IPS DF 4.7 (cell line): ENCODE results near the gene FEM1B.
A peak's percentile ranks its signal among the peaks of the same experiment; 100 is the strongest.
"Not testable (repeated sequence)": the region's sequence is repeated elsewhere in the genome, so short reads cannot be mapped to it uniquely, and the experiment has no call there.

ENCODE experiments used
- DNase-seq: peaks from one replicate; pipeline ENCODE4 v3.0.0-alpha.2; 2013; ENCODE audit warnings: low spot score; ENCODE audit errors: extremely low read depth

FEM1B gene

DNA sequence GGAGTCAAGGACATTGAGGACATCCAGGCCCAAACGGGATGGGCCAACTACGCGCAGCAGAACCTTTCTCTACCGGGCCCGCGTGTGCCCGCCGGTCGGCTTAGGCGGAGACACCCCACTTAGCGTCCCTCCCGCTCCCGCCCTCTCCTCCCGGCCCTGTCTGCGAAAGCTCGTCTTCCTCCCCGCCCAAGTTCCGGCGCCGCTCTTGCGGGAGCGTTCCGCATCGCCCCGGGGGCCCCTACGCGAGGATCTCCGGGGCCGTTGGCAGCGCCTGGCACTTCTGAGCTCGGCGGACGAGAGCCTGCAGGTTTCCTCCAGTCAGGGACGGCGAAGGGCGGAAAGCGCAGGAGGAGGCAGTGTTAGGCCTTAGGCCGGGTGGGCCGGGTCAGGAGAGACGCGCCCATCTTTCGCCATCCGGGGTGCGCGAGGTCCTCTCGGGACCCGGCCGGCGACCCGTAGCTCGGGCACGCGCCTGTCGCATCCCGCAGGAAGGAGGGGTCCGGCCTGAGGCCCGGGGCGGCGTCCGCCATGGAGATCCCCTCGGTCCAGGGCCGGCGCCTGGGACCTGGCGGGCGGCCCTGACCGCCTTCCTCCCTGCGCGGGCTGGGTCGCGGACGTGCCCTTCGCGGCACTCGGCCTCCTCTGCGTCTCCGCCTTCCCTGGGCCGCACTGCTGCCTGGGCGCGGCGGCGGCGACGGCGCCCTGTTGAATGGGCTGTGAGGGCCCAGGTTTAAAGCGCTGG lies at the start of gene FEM1B:
TSS of gene FEM1B (plus strand) at position 143 of the 742 bp plus-strand sequence. CDS start 673 bp downstream, outside the sequence.
- peak; percentile 41 for DNase-seq

- DNase-seq = no peak
These were observed 49.2 kb upstream of the FEM1B start for GRCh38 chr15:68228143-68228970.

- no peak for DNase-seq
These were observed 48.6 kb upstream of the FEM1B start for GRCh38 chr15:68228971-68229385.

DNA sequence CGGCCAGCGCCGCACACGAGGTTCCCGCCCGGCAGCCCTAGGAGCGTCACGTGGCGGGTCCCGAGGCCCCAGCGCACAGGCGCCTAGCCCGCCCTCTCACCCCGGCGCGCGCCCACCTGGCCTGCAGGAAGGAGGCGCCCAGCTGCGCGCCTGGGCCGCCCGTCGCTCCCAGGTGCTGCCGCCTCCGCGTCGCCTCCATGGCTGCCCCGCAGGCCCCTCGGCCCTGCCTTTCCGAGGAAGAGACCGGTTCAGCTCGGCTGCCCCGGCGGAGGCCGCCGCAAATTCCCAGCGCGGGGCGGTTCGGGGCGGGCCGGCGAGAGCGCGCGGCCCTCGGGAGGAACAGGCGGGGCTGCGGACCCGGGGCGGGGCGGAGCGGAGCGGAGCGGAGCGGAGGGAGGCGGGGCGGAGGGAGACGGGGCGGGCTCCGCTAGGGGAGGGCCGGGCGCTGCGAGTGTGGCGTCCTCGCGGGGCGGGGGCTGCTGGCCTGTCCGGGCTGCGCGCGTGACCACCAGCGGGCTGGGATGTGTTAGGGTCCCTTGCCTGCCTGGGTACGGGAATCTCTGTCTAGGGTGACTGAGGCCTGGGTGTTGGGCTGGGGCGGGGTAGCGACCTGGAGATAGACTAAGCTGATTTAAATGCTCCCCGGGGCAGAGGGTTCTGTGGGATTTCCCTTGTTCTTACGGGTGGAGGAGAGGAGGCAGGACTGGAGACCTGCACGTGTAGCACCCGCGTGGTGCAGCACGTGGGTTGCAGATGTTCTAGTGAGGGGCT lies 48.0 kb upstream of the FEM1B start, which contains the start of gene CLN6:
TSS of gene CLN6 (minus strand) at position 343 of the 771 bp plus-strand sequence. CDS start at position 199, 144 bp downstream.
- DNase-seq = no peak

- DNase-seq = no peak
These were observed 47.1 kb upstream of the FEM1B start for GRCh38 chr15:68230157-68231100.

DNA sequence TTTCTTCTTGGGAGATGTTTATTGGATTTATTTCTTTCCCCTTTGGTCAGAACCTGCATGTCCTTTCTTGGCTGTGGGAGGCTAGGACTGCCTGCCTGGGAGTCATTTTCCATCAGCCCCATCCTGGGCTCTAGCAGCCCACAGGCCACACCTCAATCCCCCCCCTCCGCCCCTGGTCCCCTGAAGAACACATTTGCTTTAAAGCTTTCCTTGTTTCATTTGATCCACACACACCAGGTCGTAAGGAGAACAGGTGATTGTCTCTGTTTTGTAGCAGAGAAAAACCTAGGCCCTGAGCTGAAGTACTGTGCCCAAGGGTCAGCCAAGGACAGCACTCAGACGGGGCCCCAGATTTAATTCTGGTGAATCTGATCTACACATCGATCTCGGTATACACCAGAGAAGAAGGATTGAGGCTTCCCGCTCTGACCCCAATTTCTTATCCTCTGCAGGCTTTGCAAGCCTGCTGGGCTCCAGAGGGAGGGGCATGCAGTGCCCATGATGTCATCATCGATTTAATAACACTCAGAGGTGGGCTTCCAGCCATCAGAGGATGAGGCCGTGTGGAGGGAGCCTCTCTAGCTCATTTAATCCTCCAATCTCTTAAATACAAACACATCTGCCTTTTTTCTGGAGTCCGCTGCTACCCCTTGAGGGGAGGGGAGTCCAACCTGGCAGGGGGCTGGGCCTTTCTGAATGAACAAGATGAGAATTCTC lies 46.3 kb upstream of the FEM1B start:
- DNase-seq = no peak

DNA sequence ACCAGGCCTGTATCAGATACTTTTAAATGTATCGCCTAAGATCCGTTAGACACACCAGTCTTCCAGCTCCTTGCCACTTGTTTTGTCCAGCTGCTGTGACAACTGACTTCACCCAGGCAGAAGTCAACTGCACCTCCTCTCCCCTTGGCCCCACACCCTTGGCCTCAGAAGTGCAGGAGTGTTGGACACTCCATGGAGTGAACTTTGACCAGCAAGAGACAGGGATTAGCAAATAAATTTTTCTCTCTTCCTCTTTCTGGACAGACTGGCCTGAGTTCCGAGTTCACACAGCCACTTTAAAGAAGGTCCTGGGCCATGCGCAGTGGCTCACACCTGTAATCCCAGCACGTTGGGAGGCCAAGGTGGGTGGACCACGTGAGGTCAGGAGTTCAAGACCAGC lies 45.1 kb upstream of the FEM1B start:
- no peak for DNase-seq

DNA sequence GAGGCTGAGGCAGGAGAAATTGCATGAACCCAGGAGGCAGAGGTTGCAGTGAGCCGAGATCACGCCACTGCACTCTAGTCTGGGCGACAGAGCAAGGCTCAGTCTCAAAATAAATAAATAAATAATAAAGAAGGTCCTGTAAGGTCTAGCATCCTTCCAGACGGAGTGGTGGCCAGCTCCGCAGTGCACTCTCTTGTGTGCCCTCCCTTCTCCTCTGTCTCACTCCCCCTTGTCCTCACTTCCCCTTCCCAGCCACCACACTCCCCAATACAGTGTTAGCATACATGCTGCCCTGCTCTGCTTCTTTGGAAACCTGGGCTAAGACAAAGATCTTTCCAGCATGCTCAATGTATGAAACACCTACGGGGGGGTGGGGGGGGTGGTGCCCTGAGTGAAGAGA lies 44.6 kb upstream of the FEM1B start:
- no peak for DNase-seq

- DNase-seq = no peak
These were observed 43.5 kb upstream of the FEM1B start for GRCh38 chr15:68234060-68234459.

GRCh38 chr15:68234520-68234919 lies 43.0 kb upstream of the FEM1B start:
- DNase-seq = not testable (repeated sequence)

GRCh38 chr15:68235022-68235421 lies 42.5 kb upstream of the FEM1B start:
- DNase-seq = no peak

DNA sequence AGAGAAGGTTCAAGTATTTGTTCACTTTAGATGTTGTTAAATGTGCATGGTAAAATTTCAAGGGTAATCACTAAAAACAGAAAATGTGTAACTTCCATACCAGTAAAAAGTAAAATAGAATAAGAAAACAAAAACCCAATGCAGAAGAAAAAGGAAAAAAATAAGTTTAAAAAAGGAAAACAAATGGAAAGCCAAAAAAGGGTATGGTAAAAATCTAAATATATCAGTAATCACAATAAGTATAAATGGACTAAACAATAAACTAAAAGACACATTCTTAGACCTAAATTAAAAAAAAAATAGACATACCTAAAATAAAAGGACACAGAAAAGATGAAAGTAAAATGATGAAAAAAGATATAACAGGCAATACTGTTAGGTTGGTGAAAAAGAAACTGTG lies 38.5 kb upstream of the FEM1B start:
- DNase-seq = no peak

GRCh38 chr15:68241088-68241935 lies 36.2 kb upstream of the FEM1B start:
- DNase-seq = no peak

DNA sequence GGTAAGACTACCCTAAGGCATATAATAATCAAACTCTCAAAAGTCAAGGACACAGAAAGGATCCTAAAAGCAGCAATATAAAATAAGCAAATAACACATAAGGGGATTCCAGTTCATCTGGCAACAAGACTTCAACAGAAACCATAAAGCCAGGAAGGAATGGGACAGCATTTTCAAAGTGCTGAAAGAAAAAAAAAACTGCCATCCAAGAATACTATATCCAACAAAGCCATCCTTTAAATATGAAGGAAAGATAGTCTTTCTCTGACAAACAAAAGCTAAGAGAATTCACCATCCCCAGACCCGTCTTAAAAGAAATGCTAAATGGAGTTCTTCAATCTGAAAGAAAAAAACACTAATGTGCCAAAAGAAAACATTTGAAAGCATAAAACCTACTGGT lies 33.3 kb upstream of the FEM1B start:
- DNase-seq = no peak

GRCh38 chr15:68249058-68249713 lies 28.4 kb upstream of the FEM1B start:
- no peak for DNase-seq

DNA sequence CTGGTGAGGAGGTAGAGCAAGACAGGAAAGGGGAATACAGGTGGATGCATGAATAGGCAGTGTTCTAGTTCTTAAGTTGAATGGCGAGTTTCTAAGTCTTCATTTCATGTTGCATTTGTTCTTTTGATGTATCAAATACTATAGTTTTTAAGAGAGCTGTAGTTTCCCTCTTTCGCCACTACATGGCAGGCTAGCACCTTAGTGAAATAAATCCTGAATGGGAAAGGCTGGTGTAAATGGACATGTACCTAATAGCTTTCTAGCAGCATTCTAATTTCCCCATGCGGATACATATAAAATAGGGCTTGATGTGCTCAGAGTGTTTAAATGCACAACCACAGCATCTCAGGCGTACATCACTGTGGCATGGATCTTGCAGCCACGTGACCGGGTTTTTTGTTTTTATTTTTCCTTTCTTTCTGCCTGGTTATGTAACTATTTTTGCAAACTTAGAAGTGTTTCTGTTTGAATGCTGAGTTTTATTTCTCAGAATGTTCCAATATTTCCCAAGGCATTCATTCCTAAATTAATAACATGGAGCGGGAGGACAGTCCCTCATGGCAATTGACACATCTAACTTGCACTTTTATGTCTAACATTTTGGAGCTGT lies 24.5 kb upstream of the FEM1B start:
- DNase-seq = no peak

GRCh38 chr15:68256675-68257450 lies 20.7 kb upstream of the FEM1B start:
- peak; percentile 79 for DNase-seq
